ENCODE results near the gene IL25. TPM values are rescaled to one million over a fixed set of nuclear protein-coding genes. Genes with fewer than 3 reads are reported as not detected.
A peak's percentile ranks its signal among the peaks of the same experiment; 100 is the strongest.

Gene IL25
- total RNA-seq, 4 donors from 2014 or later: not detected

GRCh38 chr14:23402296-23403138 lies 29.9 kb downstream of the IL25 start:
- H3K27me3 ChIP-seq: no peaks in the 10 kb centered on the region
- no peak overlapping the region for H3K4me3 ChIP-seq
- H3K36me3 ChIP-seq: no peaks in the 10 kb centered on the region
- ATAC-seq (no peak), DNase-seq (peak; percentile 36 to 49)
- no peaks in the 10 kb centered on the region for H3K9me3 ChIP-seq
- peaks cover 0 to 18% of the 10 kb centered on the region in 2 donors for H3K4me1 ChIP-seq
- intact Hi-C loops (cut with DNase I; ENCODE audit: low total_unique reads): no loop called here
- no peak for TF ChIP-seq POLR2A (IDR thresholded peaks at IDR 0.05)
- H3K27ac ChIP-seq: peak overlapping the region in 3 of 4 donors; percentile 84 to 90 (median 85)
- in situ Hi-C loops (cut with MboI; ENCODE audit: low sequenced_read_pairs in 4 of 4): no loop called here

GRCh38 chr14:23403139-23403438 lies 30.5 kb downstream of the IL25 start:
- Histone ChIP-seq H3K27ac (peak overlapping the region in 3 of 4 donors; percentile 84 to 90 (median 85)), H3K4me3 (no peak overlapping the region), H3K9me3 (no peaks in the 10 kb centered on the region), H3K27me3 (no peaks in the 10 kb centered on the region), H3K36me3 (no peaks in the 10 kb centered on the region), H3K4me1 (peaks cover 0 to 18% of the 10 kb centered on the region in 2 donors)
- in situ Hi-C loops (cut with MboI; ENCODE audit: low sequenced_read_pairs in 4 of 4) (no loop called here), intact Hi-C loops (cut with DNase I; ENCODE audit: low total_unique reads) (no loop called here)
- TF ChIP-seq POLR2A (IDR thresholded peaks at IDR 0.05) (no peak), CTCF (IDR thresholded peaks at IDR 0.05 in 4 of 5, conservative IDR thresholded peaks at IDR 0.05 in 1 of 5) (no peak)
- ATAC-seq: no peak
- no peak for DNase-seq

GRCh38 chr14:23403908-23404307 lies 31.3 kb downstream of the IL25 start:
- Histone ChIP-seq H3K27me3 (no peaks in the 10 kb centered on the region), H3K36me3 (no peaks in the 10 kb centered on the region), H3K9me3 (no peaks in the 10 kb centered on the region), H3K4me1 (peaks cover 0 to 26% of the 10 kb centered on the region in 2 donors), H3K4me3 (no peak overlapping the region), H3K27ac (peak overlapping the region in 3 of 4 donors; percentile 84 to 90 (median 85))
- intact Hi-C loops (cut with DNase I; ENCODE audit: low total_unique reads) (no loop called here), in situ Hi-C loops (cut with MboI; ENCODE audit: low sequenced_read_pairs in 4 of 4) (no loop called here)
- ATAC-seq (no peak), DNase-seq (no peak)
- TF ChIP-seq CTCF (IDR thresholded peaks at IDR 0.05 in 4 of 5, conservative IDR thresholded peaks at IDR 0.05 in 1 of 5): no peak
- TF ChIP-seq POLR2A (IDR thresholded peaks at IDR 0.05): no peak

GRCh38 chr14:23404331-23404900 lies 31.8 kb downstream of the IL25 start:
- no peaks in the 10 kb centered on the region for H3K27me3 ChIP-seq
- H3K4me1 ChIP-seq: peaks cover 3 to 31% of the 10 kb centered on the region in 2 donors
- no peaks in the 10 kb centered on the region for H3K9me3 ChIP-seq
- H3K27ac ChIP-seq: peak overlapping the region; percentile 79 to 90 (median 84)
- no peaks in the 10 kb centered on the region for H3K36me3 ChIP-seq
- ATAC-seq (no peak), DNase-seq (peak in 1 of 2 donors; percentile 17)
- TF ChIP-seq CTCF (IDR thresholded peaks at IDR 0.05 in 4 of 5, conservative IDR thresholded peaks at IDR 0.05 in 1 of 5): no peak
- no peak for TF ChIP-seq POLR2A (IDR thresholded peaks at IDR 0.05)
- in situ Hi-C loops (cut with MboI; ENCODE audit: low sequenced_read_pairs in 4 of 4) (no loop called here), intact Hi-C loops (cut with DNase I; ENCODE audit: low total_unique reads) (no loop called here)
- no peak overlapping the region for H3K4me3 ChIP-seq

- intact Hi-C loops (cut with DNase I; ENCODE audit: low total_unique reads) (no loop called here), in situ Hi-C loops (cut with MboI; ENCODE audit: low sequenced_read_pairs in 4 of 4) (no loop called here)
- no peaks in the 10 kb centered on the region for H3K36me3 ChIP-seq
- no peak for DNase-seq
- ATAC-seq: no peak
- H3K4me1 ChIP-seq: peaks cover 10 to 34% of the 10 kb centered on the region in 2 donors
- TF ChIP-seq POLR2A (IDR thresholded peaks at IDR 0.05) (no peak), CTCF (IDR thresholded peaks at IDR 0.05 in 4 of 5, conservative IDR thresholded peaks at IDR 0.05 in 1 of 5) (no peak)
- H3K27me3 ChIP-seq: no peaks in the 10 kb centered on the region
- H3K9me3 ChIP-seq: no peaks in the 10 kb centered on the region
- peak overlapping the region; percentile 79 to 90 (median 84) for H3K27ac ChIP-seq
- H3K4me3 ChIP-seq: peak overlapping the region in 1 of 4 donors; percentile 47
Measured at GRCh38 chr14:23405096-23405495, 32.5 kb downstream of the IL25 start.

Data from gastrocnemius medialis (tissue), 4 donors.